C4-2B (cell line): ENCODE measurements around the gene FSIP1.

Experiments used
- ZFX ChIP-seq: fragments of 450-650 bp; IDR thresholded peaks from 2 replicates; pipeline ENCODE4 v1.6.1; 2017
- TF ChIP-seq, protein P1 (sequence below): fragments of 450-650 bp; conservative IDR thresholded peaks from 2 replicates; pipeline ENCODE4 v1.5.1; 2017; ENCODE audit warnings: mild to moderate bottlenecking

DNA sequence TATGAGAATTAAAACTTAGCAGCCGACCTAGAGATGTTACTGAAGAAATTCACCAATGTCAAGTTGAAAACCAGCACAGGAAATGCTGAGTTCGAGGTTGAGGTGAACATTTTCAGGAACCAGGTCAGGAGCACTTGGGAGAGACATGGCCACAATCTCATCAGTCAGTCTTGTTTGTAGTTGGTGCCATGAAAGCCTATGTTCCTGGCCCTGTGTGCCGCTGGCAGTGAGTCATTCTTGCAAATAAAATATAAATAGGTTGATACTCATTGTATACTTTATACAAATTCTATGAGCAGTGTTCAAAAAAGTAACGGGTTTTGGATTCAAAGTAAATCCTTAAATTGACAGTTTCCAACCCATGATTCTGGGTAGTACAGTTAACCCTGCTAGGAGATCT lies 1.5 kb upstream of the FSIP1 start:
- TF ChIP-seq ZFX, result no peak
- TF ChIP-seq, protein P1, sequence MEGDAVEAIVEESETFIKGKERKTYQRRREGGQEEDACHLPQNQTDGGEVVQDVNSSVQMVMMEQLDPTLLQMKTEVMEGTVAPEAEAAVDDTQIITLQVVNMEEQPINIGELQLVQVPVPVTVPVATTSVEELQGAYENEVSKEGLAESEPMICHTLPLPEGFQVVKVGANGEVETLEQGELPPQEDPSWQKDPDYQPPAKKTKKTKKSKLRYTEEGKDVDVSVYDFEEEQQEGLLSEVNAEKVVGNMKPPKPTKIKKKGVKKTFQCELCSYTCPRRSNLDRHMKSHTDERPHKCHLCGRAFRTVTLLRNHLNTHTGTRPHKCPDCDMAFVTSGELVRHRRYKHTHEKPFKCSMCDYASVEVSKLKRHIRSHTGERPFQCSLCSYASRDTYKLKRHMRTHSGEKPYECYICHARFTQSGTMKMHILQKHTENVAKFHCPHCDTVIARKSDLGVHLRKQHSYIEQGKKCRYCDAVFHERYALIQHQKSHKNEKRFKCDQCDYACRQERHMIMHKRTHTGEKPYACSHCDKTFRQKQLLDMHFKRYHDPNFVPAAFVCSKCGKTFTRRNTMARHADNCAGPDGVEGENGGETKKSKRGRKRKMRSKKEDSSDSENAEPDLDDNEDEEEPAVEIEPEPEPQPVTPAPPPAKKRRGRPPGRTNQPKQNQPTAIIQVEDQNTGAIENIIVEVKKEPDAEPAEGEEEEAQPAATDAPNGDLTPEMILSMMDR, result no peak
